ENCODE measurements around the gene SLAMF9. TPM values are rescaled to one million over a fixed set of nuclear protein-coding genes. Genes with fewer than 3 reads are reported as not detected.

Gene SLAMF9
- total RNA-seq, 1 experiment from 2014 or later = not detected

- Histone ChIP-seq H3K4me3 (ENCODE audit: low read depth in 2 of 2, low read length in 2 of 2) (no peak overlapping the region), H3K4me1 (ENCODE audit: control insufficient read depth, insufficient read depth, low read length) (no peaks in the 10 kb centered on the region), H3K36me3 (ENCODE audit: control insufficient read depth, insufficient read depth, low read length) (no peaks in the 10 kb centered on the region), H3K9me3 (ENCODE audit: control insufficient read depth, insufficient read depth, low read depth, low read length) (no peaks in the 10 kb centered on the region), H3K27ac (ENCODE audit: low read length) (no peak overlapping the region), H3K27me3 (ENCODE audit: control insufficient read depth, insufficient read depth, low read length) (peaks cover 12% of the 10 kb centered on the region)
- DNase-seq (ENCODE audit: low read depth, low spot score) (no peak), ATAC-seq (peak; percentile 70; the same call in 1 of the 2 replicates)
- POLR2A ChIA-PET = no interaction called here
- CTCF ChIA-PET = no interaction called here
- TF ChIP-seq REST (IDR thresholded peaks at IDR 0.05; ENCODE audit: insufficient read depth in 1 of 2, low read depth in 2 of 2, low read length in 1 of 2) (no peak), POLR2AphosphoS5 (IDR thresholded peaks at IDR 0.05; ENCODE audit: low read depth, low read length) (no peak), SIN3A (IDR thresholded peaks at IDR 0.05; ENCODE audit: borderline replicate concordance, insufficient read depth, low read depth, low read length) (no peak), TCF7L2 (IDR thresholded peaks at IDR 0.05; ENCODE audit: low read depth, low read length) (no peak), CTCF (IDR thresholded peaks at IDR 0.05) (no peak)
- in situ Hi-C loops (cut with HindIII; ENCODE audit: low pct_unique_long_range_greater_than_20kb, low sequenced_read_pairs) (no loop called here), intact Hi-C loops (cut with micrococcal nuclease; ENCODE audit: unreplicated experiment) (no loop called here)
- no TSS peak for BruUV-seq (replicated peaks)
Observed at GRCh38 chr1:159957824-159958268, 3.8 kb upstream of the SLAMF9 start.

- Histone ChIP-seq H3K4me3 (ENCODE audit: low read depth in 2 of 2, low read length in 2 of 2) (no peak overlapping the region), H3K4me1 (ENCODE audit: control insufficient read depth, insufficient read depth, low read length) (no peaks in the 10 kb centered on the region), H3K27me3 (ENCODE audit: control insufficient read depth, insufficient read depth, low read length) (peaks cover 15% of the 10 kb centered on the region), H3K36me3 (ENCODE audit: control insufficient read depth, insufficient read depth, low read length) (no peaks in the 10 kb centered on the region), H3K9me3 (ENCODE audit: control insufficient read depth, insufficient read depth, low read depth, low read length) (no peaks in the 10 kb centered on the region), H3K27ac (ENCODE audit: low read length) (no peak overlapping the region)
- no peak for ATAC-seq
- no TSS peak for BruUV-seq (replicated peaks)
- no peak for TF ChIP-seq POLR2AphosphoS5 (IDR thresholded peaks at IDR 0.05; ENCODE audit: low read depth, low read length)
- no peak for TF ChIP-seq SIN3A (IDR thresholded peaks at IDR 0.05; ENCODE audit: borderline replicate concordance, insufficient read depth, low read depth, low read length)
- TF ChIP-seq REST (IDR thresholded peaks at IDR 0.05; ENCODE audit: insufficient read depth in 1 of 2, low read depth in 2 of 2, low read length in 1 of 2) = no peak
- ChIA-PET CTCF (interaction anchor here (2.0 kb wide), 1 partner anchor 52 kb away, joined by 5 read pairs; no protein-coding TSS in a partner anchor), POLR2A (no interaction called here)
- intact Hi-C loops (cut with micrococcal nuclease; ENCODE audit: unreplicated experiment) = no loop called here
- DNase-seq (ENCODE audit: low read depth, low spot score) = no peak
- in situ Hi-C loops (cut with HindIII; ENCODE audit: low pct_unique_long_range_greater_than_20kb, low sequenced_read_pairs) = no loop called here
Observed at GRCh38 chr1:159955456-159955855, 1.4 kb upstream of the SLAMF9 start.
